ENCODE results near the gene NAGK.

NAGK gene

GRCh38 chr2:71121479-71121878 lies 53.0 kb downstream of the NAGK start:
- Histone ChIP-seq H3K79me1 (ENCODE audit: low read length) (peaks cover 2% of the 10 kb centered on the region), H3K23ac (ENCODE audit: low read length) (no peak overlapping the region), H3K4me1 (ENCODE audit: control insufficient read depth, low read depth, low read length) (no peaks in the 10 kb centered on the region), H4K5ac (ENCODE audit: low read length) (no peak overlapping the region), H3K18ac (ENCODE audit: low read length) (no peak overlapping the region), H3K9ac (ENCODE audit: low read length) (no peak overlapping the region), H2BK120ac (ENCODE audit: low read depth, low read length) (no peak overlapping the region), H3K4me2 (ENCODE audit: low read length) (no peak overlapping the region), H3K56ac (ENCODE audit: low read length) (no peak overlapping the region), H2BK5ac (ENCODE audit: low read length) (no peak overlapping the region), H3K4ac (ENCODE audit: low read depth, low read length) (no peak overlapping the region), H2AK5ac (ENCODE audit: low read length) (no peak overlapping the region), H3K36me3 (ENCODE audit: control insufficient read depth, insufficient read depth, low read length) (no peaks in the 10 kb centered on the region), H3K79me2 (ENCODE audit: control insufficient read depth, insufficient read depth, low read length) (no peaks in the 10 kb centered on the region), H2BK15ac (replicated peaks; ENCODE audit: low read depth) (no peak overlapping the region), H3K4me3 (ENCODE audit: low read length) (no peak overlapping the region), H4K8ac (ENCODE audit: low read depth, low read length) (no peak overlapping the region), H3K27ac (ENCODE audit: low read depth, low read length) (no peak overlapping the region), H3K27me3 (ENCODE audit: insufficient read depth, low read length, poor library complexity) (no peaks in the 10 kb centered on the region)
- no CpG with 5 or more reads among the region's 1 CpG for WGBS (ENCODE audit: extremely low coverage, insufficient coverage, low lambda C conversion rate)
- DNase-seq: no peak

- H2BK15ac ChIP-seq (replicated peaks; ENCODE audit: low read depth): no peak overlapping the region
- no peak overlapping the region for H2BK5ac ChIP-seq (ENCODE audit: low read length)
- H2BK120ac ChIP-seq (ENCODE audit: low read depth, low read length): no peak overlapping the region
- no peaks in the 10 kb centered on the region for H3K4me1 ChIP-seq (ENCODE audit: control insufficient read depth, low read depth, low read length)
- WGBS (ENCODE audit: extremely low coverage, insufficient coverage, low lambda C conversion rate): no CpG with 5 or more reads among the region's 7 CpGs
- H3K27me3 ChIP-seq (ENCODE audit: insufficient read depth, low read length, poor library complexity): no peaks in the 10 kb centered on the region
- H2AK5ac ChIP-seq (ENCODE audit: low read length): no peak overlapping the region
- H3K23ac ChIP-seq (ENCODE audit: low read length): no peak overlapping the region
- H3K9ac ChIP-seq (ENCODE audit: low read length): no peak overlapping the region
- DNase-seq: no peak
- H4K8ac ChIP-seq (ENCODE audit: low read depth, low read length): no peak overlapping the region
- H4K5ac ChIP-seq (ENCODE audit: low read length): no peak overlapping the region
- peaks cover 2% of the 10 kb centered on the region for H3K79me1 ChIP-seq (ENCODE audit: low read length)
- no peak overlapping the region for H3K27ac ChIP-seq (ENCODE audit: low read depth, low read length)
- no peak overlapping the region for H3K4me3 ChIP-seq (ENCODE audit: low read length)
- no peak overlapping the region for H3K4me2 ChIP-seq (ENCODE audit: low read length)
- H3K56ac ChIP-seq (ENCODE audit: low read length): no peak overlapping the region
- H3K18ac ChIP-seq (ENCODE audit: low read length): no peak overlapping the region
- no peak overlapping the region for H3K4ac ChIP-seq (ENCODE audit: low read depth, low read length)
- no peaks in the 10 kb centered on the region for H3K36me3 ChIP-seq (ENCODE audit: control insufficient read depth, insufficient read depth, low read length)
- no peaks in the 10 kb centered on the region for H3K79me2 ChIP-seq (ENCODE audit: control insufficient read depth, insufficient read depth, low read length)
Measured at GRCh38 chr2:71122387-71123298, 54.2 kb downstream of the NAGK start.

GRCh38 chr2:71125506-71126294 lies 57.3 kb downstream of the NAGK start:
- H3K4me3 ChIP-seq (ENCODE audit: low read length): no peak overlapping the region
- DNase-seq: no peak
- no peak overlapping the region for H2BK120ac ChIP-seq (ENCODE audit: low read depth, low read length)
- no peak overlapping the region for H3K23ac ChIP-seq (ENCODE audit: low read length)
- H3K4ac ChIP-seq (ENCODE audit: low read depth, low read length): no peak overlapping the region
- no peak overlapping the region for H3K56ac ChIP-seq (ENCODE audit: low read length)
- no peak overlapping the region for H2BK5ac ChIP-seq (ENCODE audit: low read length)
- H2BK15ac ChIP-seq (replicated peaks; ENCODE audit: low read depth): no peak overlapping the region
- peaks cover 4% of the 10 kb centered on the region for H3K79me2 ChIP-seq (ENCODE audit: control insufficient read depth, insufficient read depth, low read length)
- no peak overlapping the region for H4K5ac ChIP-seq (ENCODE audit: low read length)
- H3K79me1 ChIP-seq (ENCODE audit: low read length): no peaks in the 10 kb centered on the region
- no peak overlapping the region for H4K8ac ChIP-seq (ENCODE audit: low read depth, low read length)
- H3K4me1 ChIP-seq (ENCODE audit: control insufficient read depth, low read depth, low read length): no peaks in the 10 kb centered on the region
- no peak overlapping the region for H2AK5ac ChIP-seq (ENCODE audit: low read length)
- no peak overlapping the region for H3K18ac ChIP-seq (ENCODE audit: low read length)
- H3K9ac ChIP-seq (ENCODE audit: low read length): no peak overlapping the region
- WGBS (ENCODE audit: extremely low coverage, insufficient coverage, low lambda C conversion rate): no CpG with 5 or more reads among the region's 7 CpGs
- no peaks in the 10 kb centered on the region for H3K36me3 ChIP-seq (ENCODE audit: control insufficient read depth, insufficient read depth, low read length)
- H3K27ac ChIP-seq (ENCODE audit: low read depth, low read length): no peak overlapping the region
- no peaks in the 10 kb centered on the region for H3K27me3 ChIP-seq (ENCODE audit: insufficient read depth, low read length, poor library complexity)
- no peak overlapping the region for H3K4me2 ChIP-seq (ENCODE audit: low read length)

- Histone ChIP-seq H3K4ac (ENCODE audit: low read depth, low read length) (no peak overlapping the region), H3K79me1 (ENCODE audit: low read length) (peaks cover 1% of the 10 kb centered on the region), H3K18ac (ENCODE audit: low read length) (no peak overlapping the region), H3K27ac (ENCODE audit: low read depth, low read length) (no peak overlapping the region), H3K4me2 (ENCODE audit: low read length) (no peak overlapping the region), H3K4me1 (ENCODE audit: control insufficient read depth, low read depth, low read length) (no peaks in the 10 kb centered on the region), H2AK5ac (ENCODE audit: low read length) (no peak overlapping the region), H2BK5ac (ENCODE audit: low read length) (no peak overlapping the region), H3K56ac (ENCODE audit: low read length) (no peak overlapping the region), H3K23ac (ENCODE audit: low read length) (no peak overlapping the region), H3K27me3 (ENCODE audit: insufficient read depth, low read length, poor library complexity) (no peaks in the 10 kb centered on the region), H2BK15ac (replicated peaks; ENCODE audit: low read depth) (no peak overlapping the region), H3K79me2 (ENCODE audit: control insufficient read depth, insufficient read depth, low read length) (peaks cover 16% of the 10 kb centered on the region), H2BK120ac (ENCODE audit: low read depth, low read length) (no peak overlapping the region), H4K5ac (ENCODE audit: low read length) (no peak overlapping the region), H3K4me3 (ENCODE audit: low read length) (no peak overlapping the region), H3K36me3 (ENCODE audit: control insufficient read depth, insufficient read depth, low read length) (no peaks in the 10 kb centered on the region), H4K8ac (ENCODE audit: low read depth, low read length) (no peak overlapping the region), H3K9ac (ENCODE audit: low read length) (no peak overlapping the region)
- DNase-seq: no peak
- WGBS (ENCODE audit: extremely low coverage, insufficient coverage, low lambda C conversion rate): 100% methylated on average over 1 of the region's 3 CpGs
Measured at GRCh38 chr2:71126957-71127356, 58.5 kb downstream of the NAGK start.

All from mesendoderm (in vitro differentiated cells).